Measurements from ENCODE around the gene HPCAL1. TPM values are rescaled to one million over a fixed set of nuclear protein-coding genes. Genes with fewer than 3 reads are reported as not detected.

The HPCAL1 gene
- total and polyA plus RNA-seq, 2 donors (not counting 3 experiments of a cell fraction or from before 2014, with no cell fraction given) = 56.5 to 77.4 TPM

GRCh38 chr2:10288606-10289005 is 14.1 kb upstream of the HPCAL1 start:
- no peak for FAIRE-seq
- H3K9me1 ChIP-seq (replicated peaks; ENCODE audit: control insufficient read depth, extremely low read depth, insufficient read depth, low read length) = no peaks in the 10 kb centered on the region
- no peak for TF ChIP-seq POLR2AphosphoS5 (IDR thresholded peaks at IDR 0.05; ENCODE audit: insufficient read depth, low read depth, low read length)
- no peak for TF ChIP-seq FOS (IDR thresholded peaks at IDR 0.05; ENCODE audit: borderline replicate concordance, insufficient read depth, low read length)
- TF ChIP-seq MAX (IDR thresholded peaks at IDR 0.05; ENCODE audit: insufficient read depth, insufficient read length) = no peak
- TF ChIP-seq EZH2 (IDR thresholded peaks at IDR 0.05; ENCODE audit: borderline replicate concordance, low read depth, low read length, severe bottlenecking) = no peak
- no peak for TF ChIP-seq JUN (IDR thresholded peaks at IDR 0.05; ENCODE audit: borderline replicate concordance, insufficient read depth, insufficient read length, low read depth)
- no peak for TF ChIP-seq POLR2A (IDR thresholded peaks at IDR 0.05; ENCODE audit: low read depth, low read length)
- TF ChIP-seq, protein P1, sequence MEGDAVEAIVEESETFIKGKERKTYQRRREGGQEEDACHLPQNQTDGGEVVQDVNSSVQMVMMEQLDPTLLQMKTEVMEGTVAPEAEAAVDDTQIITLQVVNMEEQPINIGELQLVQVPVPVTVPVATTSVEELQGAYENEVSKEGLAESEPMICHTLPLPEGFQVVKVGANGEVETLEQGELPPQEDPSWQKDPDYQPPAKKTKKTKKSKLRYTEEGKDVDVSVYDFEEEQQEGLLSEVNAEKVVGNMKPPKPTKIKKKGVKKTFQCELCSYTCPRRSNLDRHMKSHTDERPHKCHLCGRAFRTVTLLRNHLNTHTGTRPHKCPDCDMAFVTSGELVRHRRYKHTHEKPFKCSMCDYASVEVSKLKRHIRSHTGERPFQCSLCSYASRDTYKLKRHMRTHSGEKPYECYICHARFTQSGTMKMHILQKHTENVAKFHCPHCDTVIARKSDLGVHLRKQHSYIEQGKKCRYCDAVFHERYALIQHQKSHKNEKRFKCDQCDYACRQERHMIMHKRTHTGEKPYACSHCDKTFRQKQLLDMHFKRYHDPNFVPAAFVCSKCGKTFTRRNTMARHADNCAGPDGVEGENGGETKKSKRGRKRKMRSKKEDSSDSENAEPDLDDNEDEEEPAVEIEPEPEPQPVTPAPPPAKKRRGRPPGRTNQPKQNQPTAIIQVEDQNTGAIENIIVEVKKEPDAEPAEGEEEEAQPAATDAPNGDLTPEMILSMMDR (IDR thresholded peaks at IDR 0.05; ENCODE audit: extremely low read depth in 1 of 2, insufficient read depth in 1 of 2, low read depth in 1 of 2, low read length in 2 of 2) = no peak
- no peak for TF ChIP-seq GATA2 (IDR thresholded peaks at IDR 0.05; ENCODE audit: insufficient read depth, insufficient read length, low read depth, low read length)
- TF ChIP-seq MYC (IDR thresholded peaks at IDR 0.05; ENCODE audit: low read depth, low read length) = no peak
- dilution Hi-C loops (cut with MboI; ENCODE audit: extremely low pct_ligation_motif_present, low sequenced_read_pairs) (no loop called here), intact Hi-C loops (cut with micrococcal nuclease) (no loop called here)
- no peak overlapping the region for H3K4me3 ChIP-seq (replicated peaks in 1 of 3; ENCODE audit: insufficient read depth in 1 of 3, low read depth in 1 of 3, low read length in 3 of 3)
- no peak overlapping the region for H3K4me2 ChIP-seq (ENCODE audit: insufficient read depth, low read length)
- H3K27me3 ChIP-seq (ENCODE audit: control insufficient read depth in 2 of 2, insufficient read depth in 2 of 2, low read length in 2 of 2) = no peaks in the 10 kb centered on the region
- H3K27ac ChIP-seq (ENCODE audit: insufficient read depth, low read depth, low read length) = no peak overlapping the region
- H3K79me2 ChIP-seq (ENCODE audit: control insufficient read depth, insufficient read depth, low read length) = no peaks in the 10 kb centered on the region
- no peak overlapping the region for H3K9ac ChIP-seq (replicated peaks; ENCODE audit: extremely low read depth, insufficient read depth, low read length)
- no peak for DNase-seq (ENCODE audit: low read depth, low spot score)
- H3K4me1 ChIP-seq (ENCODE audit: control insufficient read depth, extremely low read depth, insufficient read depth, low read length) = peaks cover 22% of the 10 kb centered on the region
- no peaks in the 10 kb centered on the region for H3K9me3 ChIP-seq (replicated peaks; ENCODE audit: control insufficient read depth, insufficient read depth, low read length)
- H2AFZ ChIP-seq (ENCODE audit: low read depth, low read length) = no peak overlapping the region
- BruUV-seq (replicated peaks) = no TSS peak
- H3K36me3 ChIP-seq (ENCODE audit: control insufficient read depth in 2 of 2, extremely low read depth in 1 of 2, insufficient read depth in 2 of 2, low read length in 2 of 2) = no peaks in the 10 kb centered on the region
- ChIA-PET CTCF (interaction anchor here (1.2 kb wide), 1 partner anchor 10 kb away, joined by 4 read pairs; no protein-coding TSS in a partner anchor), POLR2A (no interaction called here)
- H4K20me1 ChIP-seq (replicated peaks; ENCODE audit: control insufficient read depth, extremely low read depth, insufficient read depth, low read length) = no peaks in the 10 kb centered on the region

Measured in endothelial cell of umbilical vein (primary cell).